HuH-7 (cell line): ENCODE measurements around the gene MYL12A.

Experiments
- DNase-seq: peaks from one replicate; pipeline ENCODE4 v3.0.0; 2011; ENCODE audit warnings: low spot score

MYL12A gene

GRCh38 chr18:3283253-3283863 lies 35.8 kb downstream of the MYL12A start:
- DNase-seq: no peak

- DNase-seq: no peak
These were observed 36.3 kb downstream of the MYL12A start for GRCh38 chr18:3283908-3284307.

- DNase-seq: no peak
These were observed 36.9 kb downstream of the MYL12A start for GRCh38 chr18:3284501-3284900.

GRCh38 chr18:3286159-3286558 lies 38.6 kb downstream of the MYL12A start:
- DNase-seq: no peak

GRCh38 chr18:3293196-3293951 lies 45.8 kb downstream of the MYL12A start:
- DNase-seq: no peak

GRCh38 chr18:3294435-3295080 lies 47.0 kb downstream of the MYL12A start:
- DNase-seq: no peak

GRCh38 chr18:3297025-3297984 lies 49.7 kb downstream of the MYL12A start:
- peak; percentile 70 for DNase-seq

- DNase-seq: no peak
These were observed 57.2 kb downstream of the MYL12A start for GRCh38 chr18:3304832-3305231.

- no peak for DNase-seq
These were observed 57.8 kb downstream of the MYL12A start for GRCh38 chr18:3305354-3305762.
